IgD-negative memory B cell (primary cell): Measurements from ENCODE around the gene PTPN9. TPM values are rescaled to one million over a fixed set of nuclear protein-coding genes. Genes with fewer than 3 reads are reported as not detected.
"Not testable (repeated sequence)": the region's sequence is repeated elsewhere in the genome, so short reads cannot be mapped to it uniquely, and the experiment has no call there.

ENCODE experiments used
- H3K27ac Mint-ChIP-seq, 3 donors: one replicate each; pipeline ENCODE4 v1.8.0; 2020 to 2022; ENCODE audit warnings: mild to moderate bottlenecking in 3 of 3, mixed read lengths in 3 of 3, moderate library complexity in 1 of 3
- H3K27me3 Mint-ChIP-seq: one replicate; pipeline ENCODE4 v1.8.0; 2021; ENCODE audit warnings: mixed read lengths
- H3K36me3 Mint-ChIP-seq: one replicate; pipeline ENCODE4 v1.8.0; 2020; ENCODE audit warnings: mild to moderate bottlenecking, mixed read lengths
- H3K4me1 Mint-ChIP-seq, 3 donors: one replicate each; pipeline ENCODE4 v1.8.0; 2020 to 2022; ENCODE audit warnings: mixed read lengths in 3 of 3, mild to moderate bottlenecking in 1 of 3
- H3K4me3 Mint-ChIP-seq, 4 donors: one replicate each; pipeline ENCODE4 v1.8.0; 2020 to 2022; ENCODE audit warnings: mild to moderate bottlenecking in 4 of 4, mixed read lengths in 4 of 4, moderate library complexity in 3 of 4
- H3K9me3 Mint-ChIP-seq, 3 donors: one replicate each; pipeline ENCODE4 v1.8.0; 2020 to 2021; ENCODE audit warnings: mixed read lengths in 3 of 3, mild to moderate bottlenecking in 1 of 3
- polyA plus RNA-seq: library from polyadenylated mRNA; unstranded; fragments of 300-500 nt; fragmentation: Illumina TruSeq; gene quantifications from one replicate; pipeline ENCODE4 v1.2.3, GENCODE V29; 2021

PTPN9 gene
- polyA plus RNA-seq, 1 donor from 2014 or later, result 13.3 TPM

DNA sequence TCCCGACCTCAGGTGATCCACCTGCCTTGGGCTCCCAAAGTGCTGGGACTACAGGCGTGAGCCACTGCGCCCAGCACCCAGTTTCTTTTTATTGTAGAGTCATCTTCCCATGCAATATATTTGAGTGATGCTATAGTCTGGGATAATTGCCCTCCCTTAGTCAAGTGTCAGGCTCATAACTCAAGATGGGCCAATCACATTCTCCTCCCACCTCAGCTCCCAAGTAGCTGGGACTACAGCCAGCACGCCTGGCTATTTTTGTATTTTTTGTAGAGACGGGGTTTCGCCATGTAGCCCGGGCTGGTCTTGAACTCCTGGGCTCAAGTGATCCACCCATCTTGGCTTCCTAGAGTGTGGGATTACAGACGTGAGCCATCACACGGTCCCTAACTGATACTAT is 15.2 kb upstream of the PTPN9 start:
- Mint-ChIP-seq H3K4me3 (no peak overlapping the region), H3K36me3 (peaks cover 3% of the 10 kb centered on the region), H3K27me3 (no peaks in the 10 kb centered on the region), H3K4me1 (peaks cover 0 to 4% (median 3%) of the 10 kb centered on the region in 3 donors), H3K9me3 (no peaks in the 10 kb centered on the region), H3K27ac (no peak overlapping the region)

DNA sequence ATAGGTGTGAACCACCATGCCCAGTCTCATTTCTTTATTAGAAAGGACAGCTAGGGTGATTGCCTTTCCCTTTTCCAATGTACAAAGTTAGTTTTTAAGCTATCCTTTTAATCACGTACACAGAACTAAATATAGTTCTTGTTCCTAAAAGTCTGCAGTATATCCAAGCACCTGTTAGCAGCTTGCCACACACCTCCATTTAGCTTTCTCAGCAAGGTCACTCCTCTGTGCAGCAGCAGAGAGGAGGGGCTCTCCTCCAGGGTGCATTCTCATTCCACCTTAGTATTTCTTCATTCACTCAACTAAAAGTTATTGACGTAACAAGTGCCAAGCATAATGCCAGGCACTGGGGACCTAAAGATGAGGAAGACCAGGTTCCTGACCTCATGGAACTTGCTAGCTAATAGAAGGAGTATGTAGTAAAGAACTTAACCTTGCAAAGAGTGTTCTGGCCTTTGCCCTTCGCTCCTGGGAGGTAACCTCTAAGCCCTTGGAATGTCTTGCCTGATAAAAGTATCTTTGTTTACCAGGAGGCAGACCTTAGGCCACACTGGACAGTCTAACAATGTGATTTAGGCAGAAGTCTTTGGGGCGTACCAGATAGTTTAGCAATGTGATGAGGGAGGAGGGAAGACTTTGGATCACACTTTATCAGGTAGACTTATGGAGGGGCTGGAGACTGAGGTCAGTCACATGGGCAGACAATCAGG is 12.7 kb upstream of the PTPN9 start:
- Mint-ChIP-seq H3K4me3 (no peak overlapping the region), H3K27me3 (no peaks in the 10 kb centered on the region), H3K9me3 (no peaks in the 10 kb centered on the region), H3K27ac (peak overlapping the region in 1 of 3 donors; percentile 15), H3K4me1 (peaks cover 0 to 8% (median 2%) of the 10 kb centered on the region in 3 donors), H3K36me3 (peaks cover 3% of the 10 kb centered on the region)

DNA sequence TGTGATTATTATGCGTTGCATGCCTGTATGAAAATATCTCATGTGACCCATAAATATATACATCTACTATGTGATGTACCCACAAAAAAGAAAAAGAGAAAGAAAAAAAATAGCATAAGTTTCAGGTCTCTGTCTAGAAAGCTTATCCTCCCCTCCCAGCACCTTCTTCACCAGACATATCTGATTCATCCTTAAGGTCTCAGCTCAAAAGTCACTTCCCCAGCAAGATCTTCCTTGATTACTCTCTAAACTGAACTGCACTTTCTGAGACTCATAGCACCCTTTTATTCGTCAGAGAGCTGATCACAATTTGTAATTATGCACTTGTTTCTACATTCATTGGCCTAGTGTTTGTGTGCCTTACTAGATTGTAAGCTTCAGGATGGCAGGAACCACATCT is 11.1 kb upstream of the PTPN9 start:
- Mint-ChIP-seq H3K4me3 (no peak overlapping the region), H3K27ac (no peak overlapping the region)

DNA sequence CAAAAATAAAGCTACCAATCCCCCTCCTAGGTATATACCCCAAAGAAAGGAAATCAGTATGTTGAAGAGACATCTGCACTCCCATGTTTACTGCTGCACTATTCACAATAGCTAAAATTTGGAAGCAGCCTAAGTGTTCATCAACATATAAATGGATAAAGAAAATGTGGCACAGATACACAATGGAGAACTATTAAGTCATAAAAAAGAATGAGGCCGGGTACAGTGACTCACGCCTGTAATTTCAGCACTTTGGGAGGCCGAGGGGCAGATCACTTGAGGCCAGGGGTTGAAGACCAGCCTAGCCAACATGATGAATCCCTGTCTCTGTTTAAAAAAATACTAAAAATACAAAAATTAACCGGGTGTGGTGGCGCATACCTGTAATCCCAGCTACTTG is 10.0 kb upstream of the PTPN9 start:
- Mint-ChIP-seq H3K4me3 (no peak overlapping the region), H3K27ac (peak overlapping the region in 1 of 3 donors; percentile 64), H3K27me3 (no peaks in the 10 kb centered on the region), H3K36me3 (peaks cover 1% of the 10 kb centered on the region), H3K9me3 (no peaks in the 10 kb centered on the region), H3K4me1 (peaks cover 0 to 8% (median 2%) of the 10 kb centered on the region in 3 donors)

More for the DNA sequence above, 11.1 kb upstream of the PTPN9 start:
- Mint-ChIP-seq H3K9me3 (no peaks in the 10 kb centered on the region), H3K36me3 (peaks cover 4% of the 10 kb centered on the region), H3K4me1 (peaks cover 0 to 8% (median 2%) of the 10 kb centered on the region in 3 donors), H3K27me3 (no peaks in the 10 kb centered on the region)

GRCh38 chr15:75586422-75586821 is 7.3 kb upstream of the PTPN9 start:
- not testable (repeated sequence) for H3K27me3 Mint-ChIP-seq, H3K36me3 Mint-ChIP-seq, H3K27ac Mint-ChIP-seq

GRCh38 chr15:75584121-75584520 is 5.0 kb upstream of the PTPN9 start:
- Mint-ChIP-seq H3K27me3 (no peaks in the 10 kb centered on the region), H3K4me3 (no peak overlapping the region), H3K27ac (no peak overlapping the region), H3K36me3 (peaks cover 1% of the 10 kb centered on the region), H3K4me1 (peaks cover 4 to 6% (median 5%) of the 10 kb centered on the region in 3 donors), H3K9me3 (no peaks in the 10 kb centered on the region)

More at GRCh38 chr15:75586422-75586821, 7.3 kb upstream of the PTPN9 start:
- not testable (repeated sequence) for H3K4me3 Mint-ChIP-seq, H3K9me3 Mint-ChIP-seq, H3K4me1 Mint-ChIP-seq

GRCh38 chr15:75583701-75584100 is 4.6 kb upstream of the PTPN9 start:
- H3K27ac Mint-ChIP-seq, result no peak overlapping the region

DNA sequence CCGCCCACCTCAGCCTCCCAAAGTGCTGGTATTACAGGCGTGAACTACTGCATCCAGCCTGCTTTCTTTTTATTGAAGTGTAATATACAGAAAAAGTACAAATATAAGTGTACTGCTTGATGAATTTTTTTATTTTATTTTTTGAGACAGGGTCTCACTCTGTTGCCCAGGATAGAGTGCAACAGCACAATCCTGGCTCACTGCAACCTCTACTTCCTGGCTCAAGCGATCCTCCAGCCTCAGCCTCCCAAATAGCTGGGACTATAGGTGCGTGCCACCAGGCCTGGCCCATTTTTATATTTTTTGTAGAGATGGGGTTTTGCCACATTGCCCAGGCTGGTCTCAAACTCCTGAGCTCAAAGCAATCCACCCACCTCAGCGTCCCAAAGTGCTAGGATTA is 3.8 kb upstream of the PTPN9 start:
- H3K27ac Mint-ChIP-seq, H3K27me3 Mint-ChIP-seq, H3K36me3 Mint-ChIP-seq, H3K9me3 Mint-ChIP-seq, H3K4me1 Mint-ChIP-seq: not testable (repeated sequence)
- peak overlapping the region in 1 of 4 donors; percentile 32 for H3K4me3 Mint-ChIP-seq

More at GRCh38 chr15:75583701-75584100, 4.6 kb upstream of the PTPN9 start:
- Mint-ChIP-seq H3K4me3 (peak overlapping the region in 1 of 4 donors; percentile 38), H3K36me3 (peaks cover 1% of the 10 kb centered on the region), H3K9me3 (no peaks in the 10 kb centered on the region), H3K27me3 (no peaks in the 10 kb centered on the region), H3K4me1 (peaks cover 2 to 6% (median 4%) of the 10 kb centered on the region in 3 donors)

DNA sequence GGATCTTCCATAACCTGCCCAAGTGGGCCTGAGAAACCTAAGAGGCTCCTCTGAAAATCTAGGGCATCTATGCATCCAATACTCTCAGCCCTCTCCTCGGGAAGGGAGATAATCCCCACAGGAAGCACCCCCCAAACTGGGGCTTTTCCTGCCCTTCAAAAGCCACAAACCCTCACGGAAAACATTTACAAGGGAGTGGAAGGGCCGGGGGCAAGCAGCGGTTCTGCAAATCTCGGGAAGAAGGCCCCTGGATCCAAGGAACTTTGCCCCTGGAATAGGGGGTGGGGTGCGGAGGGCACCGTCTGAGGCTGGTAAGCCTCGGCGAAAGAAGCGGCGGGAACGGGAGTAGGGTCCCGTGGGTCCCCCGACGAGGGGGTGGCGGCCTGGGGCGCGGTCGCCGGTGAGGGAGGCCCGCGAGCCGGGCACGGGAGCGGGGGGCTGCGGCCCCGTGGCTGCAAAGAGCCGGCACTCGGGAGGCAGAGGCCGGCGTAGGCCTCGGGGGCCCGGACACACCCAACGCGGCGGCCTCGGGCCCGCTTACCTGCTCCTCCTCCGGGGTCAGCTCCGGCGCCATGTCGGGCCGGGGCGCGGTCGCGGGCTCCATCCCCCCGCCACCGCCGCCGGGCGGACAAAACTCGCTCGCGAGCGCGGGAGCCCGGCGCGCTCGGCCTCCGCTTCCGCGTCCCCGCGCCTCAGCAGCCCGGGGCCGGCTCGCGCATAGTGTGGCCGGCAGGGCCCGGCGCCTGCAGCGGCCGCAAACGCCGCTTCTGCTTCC is 755 bp downstream of the PTPN9 start:
- Mint-ChIP-seq H3K27ac (peak overlapping the region; percentile 88 to 92 (median 89)), H3K4me1 (peaks cover 10 to 23% (median 20%) of the 10 kb centered on the region in 3 donors), H3K9me3 (no peaks in the 10 kb centered on the region), H3K36me3 (no peaks in the 10 kb centered on the region), H3K27me3 (no peaks in the 10 kb centered on the region), H3K4me3 (peak overlapping the region; percentile 90 to 99 (median 96))

DNA sequence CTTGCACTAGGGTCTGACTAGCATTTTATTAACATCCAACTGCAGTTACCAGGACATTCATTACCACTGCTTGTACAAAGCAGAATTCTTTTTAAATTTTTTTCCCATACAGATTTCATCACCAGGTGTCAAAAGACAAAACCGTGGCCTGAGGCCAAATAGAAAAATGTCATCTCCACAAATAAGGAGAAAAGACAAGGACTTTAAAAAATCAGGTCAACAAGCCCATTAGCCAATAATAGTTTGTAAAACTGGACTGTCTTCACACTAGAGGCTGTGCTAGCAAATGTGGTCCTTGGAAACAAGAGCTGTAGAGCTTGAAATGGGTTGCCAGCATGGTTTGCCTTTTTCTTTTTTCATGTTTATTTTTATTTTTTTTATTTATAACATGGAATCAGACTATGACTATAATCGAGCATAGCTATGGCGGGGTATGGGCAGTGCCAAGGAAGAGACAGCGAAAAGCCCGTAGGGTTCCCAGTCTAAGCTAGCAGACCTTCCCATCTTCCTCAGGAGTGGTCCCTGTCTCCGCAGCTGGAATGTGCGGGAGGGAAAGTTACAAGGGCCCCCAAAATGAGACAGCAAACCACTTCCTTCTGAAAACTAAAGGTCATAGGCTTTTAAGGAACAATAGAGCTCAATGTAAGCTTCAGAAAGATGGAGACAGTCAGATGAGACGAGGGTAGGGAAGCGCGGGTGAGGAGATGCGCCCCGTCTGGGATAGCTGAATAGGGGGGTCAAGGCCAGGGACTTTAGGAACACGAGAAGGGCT is 1.5 kb downstream of the PTPN9 start:
- Mint-ChIP-seq H3K36me3 (no peaks in the 10 kb centered on the region), H3K9me3 (no peaks in the 10 kb centered on the region), H3K4me1 (peaks cover 15 to 29% (median 26%) of the 10 kb centered on the region in 3 donors), H3K4me3 (peak overlapping the region; percentile 87 to 99 (median 95)), H3K27ac (peak overlapping the region; percentile 59 to 88 (median 77)), H3K27me3 (no peaks in the 10 kb centered on the region)

GRCh38 chr15:75573648-75574384 is 5.3 kb downstream of the PTPN9 start:
- Mint-ChIP-seq H3K36me3 (peaks cover 2% of the 10 kb centered on the region), H3K27me3 (no peaks in the 10 kb centered on the region), H3K4me1 (peaks cover 15 to 23% (median 22%) of the 10 kb centered on the region in 3 donors), H3K9me3 (no peaks in the 10 kb centered on the region), H3K27ac (peak overlapping the region in 1 of 3 donors; percentile 56), H3K4me3 (peak overlapping the region in 1 of 4 donors; percentile 83)

DNA sequence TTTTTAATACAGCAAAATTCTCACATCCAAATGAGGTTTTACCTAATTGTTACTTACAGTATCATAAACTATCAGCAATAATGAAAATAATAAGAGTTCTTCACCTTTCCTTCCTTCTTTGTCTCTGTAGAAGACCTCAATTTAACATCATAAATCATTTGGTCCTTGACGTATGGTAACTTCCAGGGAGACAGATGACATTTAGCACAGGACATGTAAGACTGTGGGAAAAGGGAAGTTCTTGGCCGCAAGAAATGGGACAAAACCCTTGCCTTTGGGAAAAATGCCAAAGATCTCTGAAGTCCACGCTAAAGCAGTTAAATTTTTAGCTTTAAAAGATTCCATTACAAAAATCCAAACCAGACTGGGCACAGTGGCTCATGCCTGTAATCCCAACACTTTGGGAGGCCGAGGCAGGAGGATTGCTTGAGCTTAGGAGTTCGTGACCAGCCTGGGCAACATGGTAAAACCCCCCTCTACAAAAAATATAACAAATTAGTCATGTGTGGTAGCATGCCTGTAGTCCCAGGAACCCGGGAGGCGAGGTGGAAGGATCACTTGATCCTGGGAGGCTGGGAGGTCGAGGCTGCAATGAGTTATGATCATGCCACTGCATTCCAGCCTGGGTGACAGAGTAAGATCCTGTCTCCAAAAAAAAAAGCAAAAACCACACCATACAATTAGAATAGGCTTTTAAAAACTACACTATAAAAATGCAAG is 8.8 kb downstream of the PTPN9 start:
- peaks cover 2% of the 10 kb centered on the region for H3K36me3 Mint-ChIP-seq
- no peaks in the 10 kb centered on the region for H3K27me3 Mint-ChIP-seq
- H3K27ac Mint-ChIP-seq, result no peak overlapping the region
- no peaks in the 10 kb centered on the region for H3K9me3 Mint-ChIP-seq
- H3K4me3 Mint-ChIP-seq, result no peak overlapping the region
- peaks cover 8 to 17% (median 13%) of the 10 kb centered on the region in 3 donors for H3K4me1 Mint-ChIP-seq

GRCh38 chr15:75565062-75565970 is 13.8 kb downstream of the PTPN9 start:
- Mint-ChIP-seq H3K27me3 (no peaks in the 10 kb centered on the region), H3K9me3 (no peaks in the 10 kb centered on the region), H3K4me3 (no peak overlapping the region), H3K36me3 (peaks cover 4% of the 10 kb centered on the region), H3K4me1 (peaks cover 0 to 3% (median 0%) of the 10 kb centered on the region in 3 donors), H3K27ac (no peak overlapping the region)
